ENCODE results near the gene SMIM29. TPM values are rescaled to one million over a fixed set of nuclear protein-coding genes. Genes with fewer than 3 reads are reported as not detected.
"Not testable (repeated sequence)": the region's sequence is repeated elsewhere in the genome, so short reads cannot be mapped to it uniquely, and the experiment has no call there.

Gene SMIM29
- total RNA-seq, 1 donor from 2014 or later = 13.5 TPM

GRCh38 chr6:34247481-34248197 is 1.2 kb downstream of the SMIM29 start:
- Mint-ChIP-seq H3K27me3 (ENCODE audit: low read depth) (peaks cover 18% of the 10 kb centered on the region), H3K4me3 (peak overlapping the region; percentile 93), H3K4me1 (peaks cover 47% of the 10 kb centered on the region), H3K36me3 (ENCODE audit: low read depth) (peaks cover 9% of the 10 kb centered on the region), H3K27ac (ENCODE audit: unreplicated experiment) (no peak overlapping the region), H3K9me3 (peaks cover 2% of the 10 kb centered on the region)
- no peak for TF ChIP-seq CTCF (conservative IDR thresholded peaks at IDR 0.05)
- no peak for DNase-seq (ENCODE audit: low read depth, low spot score)

DNA sequence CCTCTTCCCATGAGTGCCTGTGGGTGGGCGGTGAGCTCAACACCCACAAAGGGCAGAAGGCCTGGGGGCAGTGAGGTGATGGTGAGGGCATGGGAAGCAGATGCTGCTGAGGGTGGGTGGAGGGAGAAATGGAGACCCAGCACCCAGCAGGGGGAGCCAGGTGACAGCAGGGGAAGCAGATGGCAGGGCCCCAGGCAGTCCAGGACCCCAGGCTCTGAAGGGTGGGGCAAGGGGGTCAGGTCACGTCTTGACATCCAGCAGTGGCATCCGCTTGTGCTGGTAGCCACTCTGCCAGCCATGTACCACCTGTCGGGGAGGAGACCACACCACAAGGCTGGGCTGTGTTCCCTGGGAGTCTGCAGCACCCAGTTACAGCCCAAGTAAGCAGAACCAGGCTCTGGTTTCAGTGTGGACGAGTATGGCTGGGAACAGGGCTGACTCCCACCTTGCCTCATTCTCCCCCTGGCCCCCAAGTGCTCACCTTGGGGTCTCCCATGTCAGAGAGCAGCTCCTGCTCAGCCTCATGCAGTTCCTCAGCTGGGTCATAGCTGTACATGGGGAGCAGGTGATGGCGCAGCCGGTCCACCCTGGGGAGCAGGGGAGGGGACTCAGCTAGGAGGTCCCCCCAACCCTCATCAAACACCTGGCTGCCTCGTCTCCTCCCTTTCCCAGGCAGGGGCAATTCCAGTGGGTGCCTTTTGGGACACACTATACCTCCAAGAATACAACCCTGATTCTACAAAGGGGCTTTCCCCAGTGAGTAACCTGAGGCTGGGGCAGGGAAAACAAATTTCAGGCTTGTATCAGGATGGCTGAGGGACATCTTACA is 2.0 kb downstream of the SMIM29 start:
- peak overlapping the region; percentile 93 for H3K4me3 Mint-ChIP-seq
- TF ChIP-seq CTCF (conservative IDR thresholded peaks at IDR 0.05) = peak; percentile 56
- H3K27me3 Mint-ChIP-seq (ENCODE audit: low read depth) = peaks cover 18% of the 10 kb centered on the region
- peaks cover 10% of the 10 kb centered on the region for H3K36me3 Mint-ChIP-seq (ENCODE audit: low read depth)
- peak; percentile 49 for DNase-seq (ENCODE audit: low read depth, low spot score)
- H3K4me1 Mint-ChIP-seq = peaks cover 56% of the 10 kb centered on the region
- peaks cover 2% of the 10 kb centered on the region for H3K9me3 Mint-ChIP-seq
- H3K27ac Mint-ChIP-seq (ENCODE audit: unreplicated experiment) = peak overlapping the region; percentile 43

DNA sequence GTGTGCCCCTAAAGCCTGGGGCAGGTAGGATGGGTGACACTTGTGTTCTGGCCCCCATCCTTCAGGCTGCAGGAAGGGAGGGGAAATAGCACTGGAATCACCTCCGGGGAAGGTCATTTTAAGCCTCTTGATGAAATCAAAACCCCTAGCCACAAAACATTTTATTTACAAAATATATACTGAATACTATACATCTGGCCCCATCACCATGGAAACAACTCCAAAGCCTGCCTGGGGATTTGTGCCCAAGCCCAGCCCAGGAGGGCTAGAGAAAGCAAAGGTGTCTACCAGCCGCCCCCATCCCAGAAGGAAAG is 2.6 kb downstream of the SMIM29 start:
- Mint-ChIP-seq H3K4me1 (peaks cover 62% of the 10 kb centered on the region), H3K4me3 (peak overlapping the region; percentile 85), H3K9me3 (no peaks in the 10 kb centered on the region), H3K27ac (ENCODE audit: unreplicated experiment) (no peak overlapping the region), H3K36me3 (ENCODE audit: low read depth) (peaks cover 10% of the 10 kb centered on the region), H3K27me3 (ENCODE audit: low read depth) (peaks cover 18% of the 10 kb centered on the region)
- TF ChIP-seq CTCF (conservative IDR thresholded peaks at IDR 0.05) = no peak
- DNase-seq (ENCODE audit: low read depth, low spot score) = no peak

DNA sequence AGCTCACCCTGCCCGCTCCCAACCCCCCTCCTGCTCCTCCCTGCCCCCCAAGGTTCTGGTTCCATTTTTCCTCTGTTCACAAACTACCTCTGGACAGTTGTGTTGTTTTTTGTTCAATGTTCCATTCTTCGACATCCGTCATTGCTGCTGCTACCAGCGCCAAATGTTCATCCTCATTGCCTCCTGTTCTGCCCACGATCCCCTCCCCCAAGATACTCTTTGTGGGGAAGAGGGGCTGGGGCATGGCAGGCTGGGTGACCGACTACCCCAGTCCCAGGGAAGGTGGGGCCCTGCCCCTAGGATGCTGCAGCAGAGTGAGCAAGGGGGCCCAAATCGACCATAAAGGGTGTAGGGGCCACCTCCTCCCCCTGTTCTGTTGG is 3.1 kb downstream of the SMIM29 start:
- Mint-ChIP-seq H3K4me3 (peak overlapping the region; percentile 85), H3K27ac (ENCODE audit: unreplicated experiment) (peak overlapping the region; percentile 72), H3K36me3 (ENCODE audit: low read depth) (peaks cover 13% of the 10 kb centered on the region), H3K27me3 (ENCODE audit: low read depth) (peaks cover 18% of the 10 kb centered on the region), H3K4me1 (peaks cover 66% of the 10 kb centered on the region)
- not testable (repeated sequence) for DNase-seq (ENCODE audit: low read depth, low spot score); H3K9me3 Mint-ChIP-seq

- peaks cover 13% of the 10 kb centered on the region for H3K36me3 Mint-ChIP-seq (ENCODE audit: low read depth)
- peaks cover 67% of the 10 kb centered on the region for H3K4me1 Mint-ChIP-seq
- not testable (repeated sequence) for H3K9me3 Mint-ChIP-seq; DNase-seq (ENCODE audit: low read depth, low spot score)
- H3K27me3 Mint-ChIP-seq (ENCODE audit: low read depth) = peaks cover 18% of the 10 kb centered on the region
- H3K27ac Mint-ChIP-seq (ENCODE audit: unreplicated experiment) = peak overlapping the region; percentile 50
- H3K4me3 Mint-ChIP-seq = peak overlapping the region; percentile 85
Observed at GRCh38 chr6:34245032-34245760, 3.6 kb downstream of the SMIM29 start.
